Ascending aorta (tissue), 2 donors: Measurements from ENCODE around the gene CCDC33. TPM values are rescaled to one million over a fixed set of nuclear protein-coding genes. Genes with fewer than 3 reads are reported as not detected.

Experiments used
- DNase-seq, 2 donors: peaks; one replicate each; pipeline ENCODE4 v3.0.0-alpha.2; 2019; ENCODE audit warnings: low spot score in 2 of 2
- H3K27ac ChIP-seq, 2 donors: fragments of 200-600 bp; sonication (generic); one replicate each; pipeline ENCODE4 v1.5.1; 2016 to 2017; ENCODE audit warnings: mild to moderate bottlenecking in 1 of 2
- H3K27me3 ChIP-seq: fragments of 200-600 bp; sonication (generic); one replicate; pipeline ENCODE4 v1.5.1; 2017
- H3K36me3 ChIP-seq, 2 donors: fragments of 200-600 bp; sonication (generic); one replicate each; pipeline ENCODE4 v1.5.1; 2016
- H3K4me1 ChIP-seq, 2 donors: fragments of 200-600 bp; sonication (generic); one replicate each; pipeline ENCODE4 v1.5.1; 2016 to 2017; ENCODE audit warnings: mild to moderate bottlenecking in 1 of 2
- H3K4me3 ChIP-seq, 2 donors: fragments of 200-600 bp; sonication (generic); one replicate each; pipeline ENCODE4 v1.5.1; 2016 to 2017; ENCODE audit warnings: mild to moderate bottlenecking in 1 of 2
- H3K9me3 ChIP-seq, 2 donors: fragments of 200-600 bp; sonication (generic); one replicate each; pipeline ENCODE4 v1.5.1; 2016
- CTCF ChIP-seq, 3 experiments: fragments of 200-600 bp in 2 of 3; fragments of 450-650 bp in 1 of 3; sonication (generic) in 2 of 3; IDR thresholded peaks; one replicate each; pipeline ENCODE4 v1.5.1; 2016 to 2019; ENCODE audit warnings: antibody characterized with exemption in 3 of 3, mild to moderate bottlenecking in 1 of 3, moderate library complexity in 1 of 3
- intact Hi-C: fragments of 100-400 bp; cut with DNase I; formaldehyde crosslinking; loops from one replicate; pipeline ENCODE4 v1.15.1; 2023
- total RNA-seq: library from RNA; depleted of rRNA; stranded (reverse); fragments of >200 nt; gene quantifications from one replicate; pipeline ENCODE4 v1.1.0, GENCODE V29; 2016

CCDC33 gene
- total RNA-seq, 1 donor from 2014 or later = not detected

GRCh38 chr15:74200871-74201419, 35.2 kb upstream of the CCDC33 start:
- Histone ChIP-seq H3K36me3 (no peaks in the 10 kb centered on the region), H3K9me3 (no peaks in the 10 kb centered on the region), H3K27ac (peak overlapping the region in 1 of 2 donors; percentile 9), H3K27me3 (no peaks in the 10 kb centered on the region), H3K4me1 (peaks cover 21 to 32% of the 10 kb centered on the region in 2 donors), H3K4me3 (no peak overlapping the region)
- intact Hi-C loops = loop anchor here (5.0 kb wide), 1 partner anchor 44 kb away; no protein-coding TSS in a partner anchor
- DNase-seq = no peak
- TF ChIP-seq CTCF (IDR thresholded peaks at IDR 0.05) = no peak

- H3K4me3 ChIP-seq = no peak overlapping the region
- no peak for TF ChIP-seq CTCF (IDR thresholded peaks at IDR 0.05)
- H3K4me1 ChIP-seq = peaks cover 25 to 35% of the 10 kb centered on the region in 2 donors
- no peak for DNase-seq
- no peaks in the 10 kb centered on the region for H3K36me3 ChIP-seq
- no peaks in the 10 kb centered on the region for H3K9me3 ChIP-seq
- H3K27ac ChIP-seq = no peak overlapping the region
- H3K27me3 ChIP-seq = no peaks in the 10 kb centered on the region
- intact Hi-C loops = loop anchor here (5.0 kb wide), 1 partner anchor 45 kb away; no protein-coding TSS in a partner anchor
Observed at GRCh38 chr15:74201710-74202420, 34.3 kb upstream of the CCDC33 start.

DNA sequence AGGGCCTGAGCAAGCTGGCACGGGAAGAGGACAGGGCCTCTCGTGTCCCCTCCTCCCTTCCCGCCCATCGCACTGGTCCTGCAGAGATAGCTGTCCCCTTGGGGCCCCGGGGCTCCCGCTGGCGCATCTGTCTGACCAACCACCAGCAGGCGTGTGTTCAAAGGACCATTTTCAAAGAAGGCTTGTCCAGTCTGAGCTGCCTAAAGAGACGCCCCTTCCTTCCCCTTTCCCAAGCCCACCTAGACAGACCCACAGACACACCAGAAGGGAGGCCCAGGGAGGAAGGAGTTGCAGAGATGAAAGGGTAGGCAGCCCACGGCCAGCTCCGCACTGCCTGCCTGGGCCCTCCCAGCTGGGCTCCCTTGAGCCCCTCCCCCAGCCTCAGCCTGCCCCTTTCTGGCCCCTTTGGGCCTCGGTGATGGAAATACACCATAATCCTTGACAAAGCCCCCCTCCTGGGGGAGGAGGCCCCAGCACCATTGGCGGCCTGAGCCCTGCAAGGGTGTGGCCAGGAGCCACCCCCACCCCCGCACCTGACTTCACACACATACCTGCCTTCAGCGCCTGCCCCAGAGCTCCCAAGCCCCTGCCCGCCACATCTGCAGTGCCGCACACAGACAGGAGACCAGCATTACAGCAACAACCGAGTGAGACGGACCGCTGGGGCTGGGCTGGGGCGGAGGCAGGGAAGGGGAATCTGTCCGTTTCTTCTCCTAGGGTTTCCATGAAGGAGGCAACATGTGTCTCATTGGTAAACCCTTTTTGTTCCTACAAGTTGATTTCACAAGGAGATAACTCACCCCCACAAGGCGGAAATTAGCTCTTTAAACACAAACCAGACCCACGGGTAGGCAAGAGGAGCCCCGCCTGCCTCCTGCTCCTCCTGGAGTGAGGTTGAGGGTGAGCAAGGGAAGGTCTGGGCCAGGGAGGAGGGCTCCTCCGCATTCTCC, 33.4 kb upstream of the CCDC33 start, which contains the start of gene STRA6:
Gene STRA6, minus strand, starts transcription at position 336 of the 950 bp plus-strand sequence. CDS start 520 bp downstream, outside the sequence.
- DNase-seq = no peak
- Histone ChIP-seq H3K4me1 (peaks cover 27 to 36% of the 10 kb centered on the region in 2 donors), H3K27me3 (no peaks in the 10 kb centered on the region), H3K36me3 (no peaks in the 10 kb centered on the region), H3K27ac (peak within 1 kb of the TSS in 1 of 2 donors; percentile 60), H3K9me3 (no peaks in the 10 kb centered on the region), H3K4me3 (no peak within 1 kb of the TSS)
- intact Hi-C loops = loop anchor here (5.0 kb wide), 1 partner anchor 45 kb away; no protein-coding TSS in a partner anchor
- TF ChIP-seq CTCF (IDR thresholded peaks at IDR 0.05) = no peak

DNA sequence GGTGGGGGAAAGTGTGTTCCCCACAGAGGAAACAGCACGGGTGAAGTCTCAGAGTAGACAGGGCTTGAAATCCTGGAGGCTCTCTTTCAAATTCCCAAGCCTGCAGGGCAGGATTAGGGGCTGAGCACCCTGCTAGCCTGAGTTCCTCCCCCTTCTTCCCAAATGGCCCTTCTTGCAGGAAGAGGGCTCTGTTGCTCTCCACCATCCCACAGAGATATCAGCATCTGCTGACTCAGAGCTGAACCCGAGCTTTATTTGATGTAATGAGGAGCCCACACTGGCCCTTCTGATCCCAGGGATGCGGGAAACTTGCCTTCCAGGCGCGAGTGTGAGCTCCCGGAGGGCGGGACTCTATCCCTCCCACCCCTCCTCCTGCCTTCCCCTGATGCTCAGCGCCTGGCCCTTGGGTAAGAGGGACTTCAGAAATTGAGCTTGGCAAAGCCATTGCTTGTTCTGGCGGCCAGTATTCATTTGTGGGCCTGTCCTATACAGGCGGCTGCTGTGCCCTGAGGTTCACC, 32.2 kb upstream of the CCDC33 start:
- intact Hi-C loops = loop anchor here (2.0 to 5.0 kb wide), 3 partner anchors 27 to 47 kb away; no protein-coding TSS in a partner anchor
- Histone ChIP-seq H3K4me1 (peaks cover 27 to 36% of the 10 kb centered on the region in 2 donors), H3K27me3 (no peaks in the 10 kb centered on the region), H3K4me3 (no peak overlapping the region), H3K9me3 (no peaks in the 10 kb centered on the region), H3K27ac (peak overlapping the region; percentile 52 to 60), H3K36me3 (no peaks in the 10 kb centered on the region)
- peak; percentile 35 to 88 for DNase-seq
- TF ChIP-seq CTCF (IDR thresholded peaks at IDR 0.05) = no peak

DNA sequence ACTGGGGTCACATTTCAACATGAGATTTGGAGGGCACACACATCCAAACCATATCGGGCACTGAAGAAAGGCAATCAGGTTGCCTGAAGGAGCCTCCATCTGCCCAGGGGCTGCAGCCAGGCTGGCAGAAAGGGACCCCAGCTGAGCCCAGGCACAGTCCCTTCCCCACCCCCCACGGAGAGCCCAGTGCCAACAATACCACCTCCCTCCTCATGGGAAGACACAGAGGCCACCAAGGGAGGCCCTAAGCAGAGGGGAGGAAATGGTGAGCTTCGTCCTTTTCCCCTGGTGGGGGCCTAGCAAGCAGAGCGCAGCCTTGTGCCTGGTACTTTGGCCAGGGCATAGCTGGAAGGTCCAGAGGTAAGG, 30.6 kb upstream of the CCDC33 start:
- Histone ChIP-seq H3K27ac (no peak overlapping the region), H3K27me3 (no peaks in the 10 kb centered on the region), H3K9me3 (no peaks in the 10 kb centered on the region), H3K4me1 (peaks cover 29 to 39% of the 10 kb centered on the region in 2 donors), H3K4me3 (no peak overlapping the region), H3K36me3 (no peaks in the 10 kb centered on the region)
- intact Hi-C loops = loop anchor here (2.0 to 5.0 kb wide), 3 partner anchors 29 to 68 kb away; no protein-coding TSS in a partner anchor
- DNase-seq = no peak
- TF ChIP-seq CTCF (IDR thresholded peaks at IDR 0.05) = no peak
